ENCODE results near the gene NDUFS5.
"Not testable (repeated sequence)": the region's sequence is repeated elsewhere in the genome, so short reads cannot be mapped to it uniquely, and the experiment has no call there.

Gene NDUFS5

DNA sequence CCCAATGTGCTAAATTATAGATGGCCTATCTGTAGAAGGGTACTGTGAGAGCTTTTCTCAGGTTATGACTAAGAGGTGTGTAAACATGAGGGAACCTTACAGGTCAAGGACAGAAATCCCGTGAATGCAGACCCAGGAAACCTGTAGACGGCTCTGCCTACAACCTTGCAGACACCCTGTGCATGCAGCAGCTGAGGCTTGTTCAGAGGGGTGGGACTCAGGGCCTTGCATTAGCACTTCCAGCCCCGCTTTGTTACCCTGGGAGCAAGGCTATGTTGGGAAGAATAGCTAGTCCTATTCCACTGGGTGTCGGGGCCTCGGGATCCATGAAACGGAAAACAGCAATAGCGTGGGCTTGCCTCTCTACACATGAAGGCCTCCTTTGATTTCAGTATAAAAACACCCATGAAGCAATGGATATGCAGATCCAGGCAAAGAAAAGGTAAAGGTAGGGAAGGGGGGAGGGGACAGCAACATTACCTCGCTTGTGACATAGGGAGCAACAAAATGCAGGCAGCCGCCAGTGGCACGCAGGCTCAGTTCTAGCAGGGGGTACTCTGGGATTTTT, 9.5 kb upstream of the NDUFS5 start:
- no peaks in the 10 kb centered on the region for H3K79me2 ChIP-seq (ENCODE audit: insufficient read depth, low read depth)
- no peaks in the 10 kb centered on the region for H3K36me3 ChIP-seq (ENCODE audit: insufficient read depth)
- H3K4me3 ChIP-seq (IDR thresholded peaks at IDR 0.05; ENCODE audit: insufficient read depth, low read depth, low read length): no peak overlapping the region
- no peak overlapping the region for H3K9ac ChIP-seq
- no peaks in the 10 kb centered on the region for H3K27me3 ChIP-seq (ENCODE audit: insufficient read depth, low read depth)
- no peak overlapping the region for H3K27ac ChIP-seq
- H3K4me2 ChIP-seq: no peak overlapping the region
- TF ChIP-seq, protein P1, sequence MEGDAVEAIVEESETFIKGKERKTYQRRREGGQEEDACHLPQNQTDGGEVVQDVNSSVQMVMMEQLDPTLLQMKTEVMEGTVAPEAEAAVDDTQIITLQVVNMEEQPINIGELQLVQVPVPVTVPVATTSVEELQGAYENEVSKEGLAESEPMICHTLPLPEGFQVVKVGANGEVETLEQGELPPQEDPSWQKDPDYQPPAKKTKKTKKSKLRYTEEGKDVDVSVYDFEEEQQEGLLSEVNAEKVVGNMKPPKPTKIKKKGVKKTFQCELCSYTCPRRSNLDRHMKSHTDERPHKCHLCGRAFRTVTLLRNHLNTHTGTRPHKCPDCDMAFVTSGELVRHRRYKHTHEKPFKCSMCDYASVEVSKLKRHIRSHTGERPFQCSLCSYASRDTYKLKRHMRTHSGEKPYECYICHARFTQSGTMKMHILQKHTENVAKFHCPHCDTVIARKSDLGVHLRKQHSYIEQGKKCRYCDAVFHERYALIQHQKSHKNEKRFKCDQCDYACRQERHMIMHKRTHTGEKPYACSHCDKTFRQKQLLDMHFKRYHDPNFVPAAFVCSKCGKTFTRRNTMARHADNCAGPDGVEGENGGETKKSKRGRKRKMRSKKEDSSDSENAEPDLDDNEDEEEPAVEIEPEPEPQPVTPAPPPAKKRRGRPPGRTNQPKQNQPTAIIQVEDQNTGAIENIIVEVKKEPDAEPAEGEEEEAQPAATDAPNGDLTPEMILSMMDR (conservative IDR thresholded peaks at IDR 0.05; ENCODE audit: low read depth, low read length): no peak
- no peak overlapping the region for H2AFZ ChIP-seq (ENCODE audit: low read depth)
- H4K20me1 ChIP-seq (ENCODE audit: insufficient read depth): no peaks in the 10 kb centered on the region
- H3K4me1 ChIP-seq (ENCODE audit: low read depth, poor library complexity, severe bottlenecking): no peaks in the 10 kb centered on the region

DNA sequence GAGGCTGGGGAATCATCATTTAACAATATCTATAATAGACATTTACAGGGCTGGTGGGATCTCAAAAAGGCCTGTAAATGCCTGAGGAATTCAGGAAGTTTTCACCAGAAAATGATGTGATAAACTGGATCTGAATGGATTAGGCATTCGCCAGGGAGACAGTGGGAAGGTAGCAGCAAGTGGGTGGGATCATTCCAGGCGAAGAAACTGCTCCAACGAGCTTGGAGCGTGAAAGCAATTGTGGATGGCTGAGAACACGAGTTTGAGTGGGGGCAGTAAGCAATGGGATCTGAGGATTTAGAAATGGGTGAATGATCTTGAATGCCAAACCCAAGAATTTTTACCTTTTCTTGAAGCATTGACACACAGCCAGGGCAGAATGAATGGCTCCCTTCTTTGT, 8.9 kb upstream of the NDUFS5 start:
- Histone ChIP-seq H3K36me3 (ENCODE audit: insufficient read depth) (no peaks in the 10 kb centered on the region), H3K4me3 (IDR thresholded peaks at IDR 0.05; ENCODE audit: insufficient read depth, low read depth, low read length) (no peak overlapping the region), H3K4me2 (no peak overlapping the region), H3K79me2 (ENCODE audit: insufficient read depth, low read depth) (no peaks in the 10 kb centered on the region), H2AFZ (ENCODE audit: low read depth) (no peak overlapping the region), H3K9ac (no peak overlapping the region), H3K4me1 (ENCODE audit: low read depth, poor library complexity, severe bottlenecking) (no peaks in the 10 kb centered on the region), H4K20me1 (ENCODE audit: insufficient read depth) (no peaks in the 10 kb centered on the region), H3K27ac (no peak overlapping the region), H3K27me3 (ENCODE audit: insufficient read depth, low read depth) (no peaks in the 10 kb centered on the region)
- TF ChIP-seq, protein P1 (conservative IDR thresholded peaks at IDR 0.05; ENCODE audit: low read depth, low read length): no peak

DNA sequence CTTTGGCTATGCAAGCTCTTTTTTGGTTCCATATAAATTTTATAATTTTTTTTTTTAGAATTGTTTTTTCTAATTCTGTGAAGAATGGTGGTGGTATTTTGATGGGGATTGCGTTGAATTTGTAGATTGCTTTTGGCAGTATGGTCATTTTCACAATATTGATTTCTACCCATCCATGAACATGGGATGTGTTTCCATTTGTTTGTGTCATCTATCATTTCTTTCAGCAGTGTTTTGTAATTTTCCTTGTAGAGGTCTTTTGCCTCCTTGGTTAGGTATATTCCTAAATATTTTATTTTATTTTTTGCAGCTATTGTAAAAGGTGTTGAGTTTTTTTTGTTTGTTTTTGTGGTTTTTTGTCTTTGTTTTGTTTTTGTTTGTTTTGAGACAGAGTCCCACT, 5.7 kb upstream of the NDUFS5 start:
- not testable (repeated sequence) for H3K4me2 ChIP-seq; H3K27me3 ChIP-seq (ENCODE audit: insufficient read depth, low read depth); H3K9ac ChIP-seq; H3K27ac ChIP-seq; H3K4me3 ChIP-seq (IDR thresholded peaks at IDR 0.05; ENCODE audit: insufficient read depth, low read depth, low read length); H3K79me2 ChIP-seq (ENCODE audit: insufficient read depth, low read depth); H2AFZ ChIP-seq (ENCODE audit: low read depth); H3K36me3 ChIP-seq (ENCODE audit: insufficient read depth); H4K20me1 ChIP-seq (ENCODE audit: insufficient read depth); H3K4me1 ChIP-seq (ENCODE audit: low read depth, poor library complexity, severe bottlenecking)

DNA sequence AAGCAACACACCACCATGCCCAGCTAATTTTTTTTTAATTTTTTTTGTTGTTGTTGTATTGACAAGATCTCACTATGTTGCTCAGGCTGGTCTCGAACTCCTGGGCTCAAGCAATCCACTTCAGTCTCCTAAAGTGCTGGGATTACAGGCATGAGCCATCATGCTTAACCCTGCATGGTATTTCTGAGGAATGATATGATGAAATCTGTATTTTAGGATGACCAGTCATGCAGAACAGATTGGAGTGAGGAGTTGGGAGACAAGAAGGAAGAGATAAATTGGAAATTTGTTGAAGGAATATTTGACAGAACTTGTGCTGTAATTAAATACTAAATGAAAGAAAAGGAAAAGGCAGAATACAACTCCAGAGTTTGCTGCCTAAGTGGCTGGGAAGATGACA, 4.7 kb upstream of the NDUFS5 start:
- Histone ChIP-seq H3K36me3 (ENCODE audit: insufficient read depth) (no peaks in the 10 kb centered on the region), H2AFZ (ENCODE audit: low read depth) (no peak overlapping the region), H3K27me3 (ENCODE audit: insufficient read depth, low read depth) (no peaks in the 10 kb centered on the region), H3K4me3 (IDR thresholded peaks at IDR 0.05; ENCODE audit: insufficient read depth, low read depth, low read length) (no peak overlapping the region), H3K4me1 (ENCODE audit: low read depth, poor library complexity, severe bottlenecking) (peaks cover 7% of the 10 kb centered on the region), H3K4me2 (no peak overlapping the region), H4K20me1 (ENCODE audit: insufficient read depth) (no peaks in the 10 kb centered on the region), H3K9ac (no peak overlapping the region), H3K79me2 (ENCODE audit: insufficient read depth, low read depth) (peaks cover 1% of the 10 kb centered on the region; the same call in 1 of the 2 replicates), H3K27ac (no peak overlapping the region)
- TF ChIP-seq, protein P1 (conservative IDR thresholded peaks at IDR 0.05; ENCODE audit: low read depth, low read length): no peak

DNA sequence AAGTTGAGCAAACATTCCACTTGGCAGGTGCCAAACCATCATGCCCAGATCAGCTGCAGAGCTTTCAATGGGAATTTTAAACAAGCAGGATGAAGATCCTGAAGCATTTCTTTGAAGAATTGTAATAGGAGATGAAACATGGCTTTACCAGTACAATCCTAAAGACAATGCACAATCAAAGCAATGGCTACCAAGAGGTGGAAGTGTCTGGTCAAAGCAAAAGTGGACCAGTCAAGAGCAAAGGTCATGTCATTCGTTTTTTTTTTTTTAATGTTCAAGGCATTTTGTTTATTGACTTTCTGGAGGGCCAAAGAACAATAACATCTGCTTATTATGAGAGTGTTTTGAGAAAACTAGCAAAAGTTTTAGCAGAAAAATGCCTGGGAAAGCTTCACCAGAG, 3.0 kb upstream of the NDUFS5 start:
- H4K20me1 ChIP-seq (ENCODE audit: insufficient read depth): no peaks in the 10 kb centered on the region
- H2AFZ ChIP-seq (ENCODE audit: low read depth): no peak overlapping the region
- no peak overlapping the region for H3K9ac ChIP-seq
- no peak overlapping the region for H3K27ac ChIP-seq
- H3K27me3 ChIP-seq (ENCODE audit: insufficient read depth, low read depth): no peaks in the 10 kb centered on the region
- no peak overlapping the region for H3K4me2 ChIP-seq
- H3K36me3 ChIP-seq (ENCODE audit: insufficient read depth): no peaks in the 10 kb centered on the region
- H3K79me2 ChIP-seq (ENCODE audit: insufficient read depth, low read depth): peaks cover 11% of the 10 kb centered on the region
- H3K4me1 ChIP-seq (ENCODE audit: low read depth, poor library complexity, severe bottlenecking): peaks cover 7% of the 10 kb centered on the region
- TF ChIP-seq, protein P1 (conservative IDR thresholded peaks at IDR 0.05; ENCODE audit: low read depth, low read length): no peak
- no peak overlapping the region for H3K4me3 ChIP-seq (IDR thresholded peaks at IDR 0.05; ENCODE audit: insufficient read depth, low read depth, low read length)

Measured in KMS-11 (cell line).